HG03457 (cell line): ENCODE data around the gene THAP11.
"Not testable (repeated sequence)": the region's sequence is repeated elsewhere in the genome, so short reads cannot be mapped to it uniquely, and the experiment has no call there.

Source experiments
- ATAC-seq: cut with Tn5 transposase; IDR thresholded peaks from one replicate; pipeline ENCODE4 v1.9.1; 2021; ENCODE audit warnings: moderate number of reproducible peaks; ENCODE audit not compliant: unreplicated experiment

Gene THAP11

GRCh38 chr16:67860589-67861398 lies 18.7 kb downstream of the THAP11 start:
- ATAC-seq, result no peak

GRCh38 chr16:67861877-67862276 lies 19.8 kb downstream of the THAP11 start:
- no peak for ATAC-seq

- no peak for ATAC-seq
Observed at GRCh38 chr16:67862623-67863583, 20.8 kb downstream of the THAP11 start.

GRCh38 chr16:67864044-67864443 lies 21.9 kb downstream of the THAP11 start:
- ATAC-seq, result not testable (repeated sequence)

GRCh38 chr16:67864594-67864993 lies 22.5 kb downstream of the THAP11 start:
- ATAC-seq, result no peak

GRCh38 chr16:67865318-67865717 lies 23.2 kb downstream of the THAP11 start:
- no peak for ATAC-seq

GRCh38 chr16:67868290-67868689 lies 26.2 kb downstream of the THAP11 start:
- no peak for ATAC-seq

- no peak for ATAC-seq
Observed at GRCh38 chr16:67869653-67870052, 27.5 kb downstream of the THAP11 start.

- no peak for ATAC-seq
Observed at GRCh38 chr16:67871256-67871655, 29.1 kb downstream of the THAP11 start.

GRCh38 chr16:67872131-67872630 lies 30.1 kb downstream of the THAP11 start:
- no peak for ATAC-seq

- ATAC-seq, result no peak
Observed at GRCh38 chr16:67872631-67873434, 30.7 kb downstream of the THAP11 start, which contains the start of gene EDC4. TSS of gene EDC4 (plus strand) at chr16:67873052. CDS start at chr16:67873262, 210 bp downstream.

- no peak for ATAC-seq
Observed at GRCh38 chr16:67873435-67874370, 31.6 kb downstream of the THAP11 start.

- ATAC-seq, result no peak
Observed at GRCh38 chr16:67874372-67874771, 32.3 kb downstream of the THAP11 start.

- no peak for ATAC-seq
Observed at GRCh38 chr16:67877064-67877463, 34.9 kb downstream of the THAP11 start.

GRCh38 chr16:67878232-67878631 lies 36.1 kb downstream of the THAP11 start:
- ATAC-seq, result no peak

GRCh38 chr16:67878846-67879245 lies 36.7 kb downstream of the THAP11 start:
- ATAC-seq, result no peak

- no peak for ATAC-seq
Observed at GRCh38 chr16:67879462-67879861, 37.3 kb downstream of the THAP11 start.

GRCh38 chr16:67879936-67880335 lies 37.8 kb downstream of the THAP11 start:
- ATAC-seq, result no peak

GRCh38 chr16:67880584-67880983 lies 38.5 kb downstream of the THAP11 start:
- no peak for ATAC-seq
